ENCODE results near the gene PFKL.

The PFKL gene

DNA sequence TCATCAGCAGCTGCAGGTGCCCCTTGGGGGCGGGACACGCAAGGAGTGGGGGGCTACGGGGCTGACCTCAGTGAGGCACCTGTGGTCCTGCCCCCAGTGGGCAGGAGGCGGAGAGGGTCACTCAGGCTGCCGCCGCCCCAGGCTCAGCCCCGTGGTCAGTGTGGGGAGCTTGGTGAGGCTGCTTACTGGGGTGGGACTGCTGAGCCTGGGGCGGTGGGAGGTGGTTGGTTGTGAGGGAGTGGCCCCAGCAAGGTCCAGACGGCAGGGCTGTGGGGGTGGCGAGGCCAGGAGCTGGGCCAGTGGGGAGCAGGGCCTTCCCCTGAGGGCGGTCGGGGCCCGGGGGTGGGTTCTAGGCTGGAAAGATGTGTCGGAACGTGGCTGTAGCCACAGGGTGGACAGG is 14.3 kb downstream of the PFKL start:
- no peak for DNase-seq (ENCODE audit: extremely low read depth, low read depth)
- TF ChIP-seq, protein P1, sequence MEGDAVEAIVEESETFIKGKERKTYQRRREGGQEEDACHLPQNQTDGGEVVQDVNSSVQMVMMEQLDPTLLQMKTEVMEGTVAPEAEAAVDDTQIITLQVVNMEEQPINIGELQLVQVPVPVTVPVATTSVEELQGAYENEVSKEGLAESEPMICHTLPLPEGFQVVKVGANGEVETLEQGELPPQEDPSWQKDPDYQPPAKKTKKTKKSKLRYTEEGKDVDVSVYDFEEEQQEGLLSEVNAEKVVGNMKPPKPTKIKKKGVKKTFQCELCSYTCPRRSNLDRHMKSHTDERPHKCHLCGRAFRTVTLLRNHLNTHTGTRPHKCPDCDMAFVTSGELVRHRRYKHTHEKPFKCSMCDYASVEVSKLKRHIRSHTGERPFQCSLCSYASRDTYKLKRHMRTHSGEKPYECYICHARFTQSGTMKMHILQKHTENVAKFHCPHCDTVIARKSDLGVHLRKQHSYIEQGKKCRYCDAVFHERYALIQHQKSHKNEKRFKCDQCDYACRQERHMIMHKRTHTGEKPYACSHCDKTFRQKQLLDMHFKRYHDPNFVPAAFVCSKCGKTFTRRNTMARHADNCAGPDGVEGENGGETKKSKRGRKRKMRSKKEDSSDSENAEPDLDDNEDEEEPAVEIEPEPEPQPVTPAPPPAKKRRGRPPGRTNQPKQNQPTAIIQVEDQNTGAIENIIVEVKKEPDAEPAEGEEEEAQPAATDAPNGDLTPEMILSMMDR (IDR thresholded peaks at IDR 0.05; ENCODE audit: low read depth, low read length, missing control alignments) = no peak
- H3K4me3 ChIP-seq (replicated peaks; ENCODE audit: low read depth, low read length) = no peak overlapping the region

DNA sequence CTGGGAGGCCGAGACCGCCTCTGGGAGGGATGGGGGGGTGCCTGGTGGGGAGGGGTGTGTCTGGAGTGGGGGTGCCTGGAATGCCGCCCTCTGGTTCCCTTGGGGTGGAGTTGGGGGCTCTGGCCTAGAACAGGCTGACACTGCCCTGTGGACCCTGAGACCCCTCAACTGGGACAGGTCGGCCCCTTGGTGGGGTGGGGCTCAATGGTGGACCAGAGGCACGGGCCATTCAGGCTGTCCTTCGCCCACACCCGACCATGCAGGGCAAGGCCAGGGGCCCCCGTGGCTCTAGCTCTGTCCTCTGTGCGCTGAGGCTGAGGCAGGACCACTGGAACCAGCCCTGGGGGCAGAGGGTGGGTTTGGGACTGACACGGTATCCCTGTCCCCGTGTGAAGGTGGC is 14.7 kb downstream of the PFKL start:
- DNase-seq (ENCODE audit: extremely low read depth, low read depth) = no peak
- TF ChIP-seq, protein P1 (IDR thresholded peaks at IDR 0.05; ENCODE audit: low read depth, low read length, missing control alignments) = no peak
- no peak overlapping the region for H3K4me3 ChIP-seq (replicated peaks; ENCODE audit: low read depth, low read length)

GRCh38 chr21:44315691-44316203 is 15.9 kb downstream of the PFKL start:
- H3K4me3 ChIP-seq (replicated peaks; ENCODE audit: low read depth, low read length) = no peak overlapping the region
- TF ChIP-seq, protein P1 (IDR thresholded peaks at IDR 0.05; ENCODE audit: low read depth, low read length, missing control alignments) = no peak
- DNase-seq (ENCODE audit: extremely low read depth, low read depth) = no peak

GRCh38 chr21:44316277-44316900 is 16.5 kb downstream of the PFKL start:
- TF ChIP-seq, protein P1 (IDR thresholded peaks at IDR 0.05; ENCODE audit: low read depth, low read length, missing control alignments) = no peak
- DNase-seq (ENCODE audit: extremely low read depth, low read depth) = no peak
- no peak overlapping the region for H3K4me3 ChIP-seq (replicated peaks; ENCODE audit: low read depth, low read length)

GRCh38 chr21:44317241-44317782 is 17.5 kb downstream of the PFKL start:
- TF ChIP-seq, protein P1 (IDR thresholded peaks at IDR 0.05; ENCODE audit: low read depth, low read length, missing control alignments) = no peak
- H3K4me3 ChIP-seq (replicated peaks; ENCODE audit: low read depth, low read length) = no peak overlapping the region
- no peak for DNase-seq (ENCODE audit: extremely low read depth, low read depth)

GRCh38 chr21:44317871-44318270 is 18.0 kb downstream of the PFKL start:
- no peak for DNase-seq (ENCODE audit: extremely low read depth, low read depth)
- H3K4me3 ChIP-seq (replicated peaks; ENCODE audit: low read depth, low read length) = no peak overlapping the region
- TF ChIP-seq, protein P1 (IDR thresholded peaks at IDR 0.05; ENCODE audit: low read depth, low read length, missing control alignments) = no peak

Data from HFF-Myc (cell line).